HL-60/S4 treated with retinoic acid at 250 ng/mL for 4 days and 3 days (cell line): ENCODE data around the gene ST3GAL3.

Experiments
- in situ Hi-C: fragments of 300-500 bp; cut with MboI; formaldehyde crosslinking; loops from 2 replicates; pipeline ENCODE4 v1.7.0; 2022; ENCODE audit warnings: low sequenced_read_pairs

The ST3GAL3 gene

GRCh38 chr1:43707190-43708001 lies at the start of gene ST3GAL3:
TSS of gene ST3GAL3 (plus strand) at chr1:43707536. CDS start at chr1:43736263, 28,727 bp downstream.
- in situ Hi-C loops: no loop called here

GRCh38 chr1:43659212-43660166 lies 47.8 kb upstream of the ST3GAL3 start:
- in situ Hi-C loops: no loop called here

GRCh38 chr1:43660355-43660754 lies 47.0 kb upstream of the ST3GAL3 start:
- in situ Hi-C loops: no loop called here

- in situ Hi-C loops: no loop called here
Observed at GRCh38 chr1:43664369-43664768, 43.0 kb upstream of the ST3GAL3 start.

DNA sequence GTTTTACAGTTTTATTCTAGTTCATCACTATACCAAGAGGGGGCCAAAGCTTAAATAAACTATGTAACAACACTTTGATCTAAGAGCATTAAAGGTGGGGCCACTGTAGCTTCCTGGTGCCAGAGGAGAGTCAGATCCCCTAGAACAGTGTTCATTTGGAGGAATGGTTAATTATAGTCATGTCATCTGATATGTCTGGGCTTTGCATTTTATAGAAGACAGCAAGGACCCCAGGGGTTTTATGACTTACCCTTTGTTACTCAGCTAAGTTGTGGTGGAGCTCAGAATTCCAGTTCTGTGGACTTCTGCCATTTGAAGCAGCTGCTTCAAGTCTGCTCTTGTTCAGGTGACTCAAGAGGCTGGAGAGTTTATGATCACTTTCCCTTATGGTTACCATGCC lies 40.7 kb upstream of the ST3GAL3 start:
- in situ Hi-C loops: no loop called here

DNA sequence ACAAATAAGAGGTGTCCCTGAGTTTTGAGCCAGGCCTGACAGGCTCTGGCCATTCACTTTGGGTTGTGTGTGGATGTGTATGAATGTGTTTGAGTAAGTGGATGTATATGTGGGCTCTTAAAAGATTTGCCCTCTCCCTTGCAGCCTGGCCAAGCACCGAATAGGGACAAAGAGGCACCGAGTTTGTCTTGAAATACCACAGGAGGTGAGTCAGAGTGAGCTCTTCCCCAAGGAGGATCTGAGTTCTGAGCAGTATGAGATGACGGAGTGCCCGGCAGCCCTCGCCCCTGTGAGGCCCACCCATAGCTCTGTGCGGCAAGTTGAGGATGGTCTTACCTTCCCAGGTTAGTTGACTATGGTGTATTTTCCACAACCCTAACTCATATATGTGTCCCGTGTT lies 38.4 kb upstream of the ST3GAL3 start:
- in situ Hi-C loops: no loop called here

GRCh38 chr1:43669878-43670277 lies 37.5 kb upstream of the ST3GAL3 start:
- in situ Hi-C loops: no loop called here

DNA sequence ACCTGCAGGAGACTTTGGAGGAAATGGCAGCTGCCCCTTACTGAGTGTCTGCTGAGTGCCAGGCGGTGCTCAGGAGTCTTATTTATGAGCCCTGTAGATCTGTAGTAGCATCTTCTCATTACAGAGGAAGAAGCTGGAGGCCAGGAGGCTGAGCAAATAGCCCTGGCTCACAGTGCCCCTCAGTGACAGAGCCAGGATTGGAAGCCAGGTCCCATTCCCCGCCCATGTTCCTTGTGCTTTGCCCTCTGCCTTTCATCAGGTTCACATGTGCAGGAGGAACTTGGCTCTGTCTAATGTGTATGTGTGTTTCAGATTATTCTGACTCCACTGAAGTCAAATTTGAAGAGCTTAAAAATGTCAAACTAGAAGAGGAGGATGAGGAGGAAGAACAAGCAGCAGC lies 36.1 kb upstream of the ST3GAL3 start:
- in situ Hi-C loops: no loop called here

- in situ Hi-C loops: no loop called here
Observed at GRCh38 chr1:43671626-43672330, 35.6 kb upstream of the ST3GAL3 start.

DNA sequence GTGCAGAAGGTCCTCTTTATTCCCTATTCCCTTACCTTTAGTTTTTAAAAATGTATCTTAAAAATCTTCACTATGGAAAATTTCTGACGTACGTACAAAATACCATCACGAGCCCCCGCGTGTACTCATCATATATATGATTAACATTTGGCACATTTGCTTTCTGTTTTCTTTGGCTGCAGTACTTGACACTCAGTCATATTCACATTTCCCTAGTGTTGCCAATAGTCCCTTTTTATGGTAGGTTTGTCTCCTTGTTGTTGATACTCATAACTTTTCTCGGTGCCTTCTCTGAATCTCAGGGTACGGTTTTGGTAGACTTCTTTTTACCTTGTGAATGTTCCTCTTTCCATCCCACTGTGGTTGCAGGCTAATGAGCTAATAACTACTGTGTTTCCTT lies 34.1 kb upstream of the ST3GAL3 start:
- in situ Hi-C loops: no loop called here

DNA sequence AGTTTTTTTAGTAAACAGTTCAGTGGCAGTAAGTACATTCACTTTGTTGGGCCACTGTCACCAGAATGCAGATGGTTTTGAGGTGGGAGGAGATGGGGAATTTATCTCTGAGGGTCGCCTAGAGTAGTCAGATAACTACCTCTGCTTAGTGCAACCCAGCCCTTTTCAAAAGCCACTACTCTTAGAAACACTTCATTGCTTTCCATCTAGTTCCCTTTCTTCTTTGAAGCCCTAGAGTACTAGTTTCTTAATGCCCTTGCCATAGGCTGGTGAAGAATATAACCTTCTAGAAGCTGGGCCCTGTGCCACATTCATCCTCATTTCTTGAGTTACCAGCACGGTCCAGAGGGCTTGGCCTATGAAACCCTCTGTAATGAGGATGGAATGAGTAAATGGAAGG lies 28.4 kb upstream of the ST3GAL3 start:
- in situ Hi-C loops: no loop called here

- in situ Hi-C loops: no loop called here
Observed at GRCh38 chr1:43683560-43683959, 23.8 kb upstream of the ST3GAL3 start.

DNA sequence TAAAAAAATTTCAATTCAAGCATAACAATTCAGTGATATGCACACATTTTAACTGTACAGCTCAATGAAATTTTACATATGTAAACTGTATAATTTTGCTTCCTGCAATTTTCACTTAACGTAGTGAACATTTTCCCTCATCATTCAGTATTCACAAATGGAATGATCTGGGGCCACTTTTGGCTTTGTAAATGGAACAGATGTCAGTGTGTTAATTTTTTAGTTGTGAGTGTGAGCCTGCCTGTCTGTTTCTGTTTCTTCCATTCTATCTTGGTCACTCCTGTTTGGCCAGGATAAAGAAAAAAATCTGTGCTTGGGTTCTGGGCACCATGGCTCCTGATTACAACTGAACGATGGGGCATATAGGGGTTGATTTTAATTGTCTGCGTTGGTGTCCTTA lies 20.5 kb upstream of the ST3GAL3 start:
- in situ Hi-C loops: no loop called here

DNA sequence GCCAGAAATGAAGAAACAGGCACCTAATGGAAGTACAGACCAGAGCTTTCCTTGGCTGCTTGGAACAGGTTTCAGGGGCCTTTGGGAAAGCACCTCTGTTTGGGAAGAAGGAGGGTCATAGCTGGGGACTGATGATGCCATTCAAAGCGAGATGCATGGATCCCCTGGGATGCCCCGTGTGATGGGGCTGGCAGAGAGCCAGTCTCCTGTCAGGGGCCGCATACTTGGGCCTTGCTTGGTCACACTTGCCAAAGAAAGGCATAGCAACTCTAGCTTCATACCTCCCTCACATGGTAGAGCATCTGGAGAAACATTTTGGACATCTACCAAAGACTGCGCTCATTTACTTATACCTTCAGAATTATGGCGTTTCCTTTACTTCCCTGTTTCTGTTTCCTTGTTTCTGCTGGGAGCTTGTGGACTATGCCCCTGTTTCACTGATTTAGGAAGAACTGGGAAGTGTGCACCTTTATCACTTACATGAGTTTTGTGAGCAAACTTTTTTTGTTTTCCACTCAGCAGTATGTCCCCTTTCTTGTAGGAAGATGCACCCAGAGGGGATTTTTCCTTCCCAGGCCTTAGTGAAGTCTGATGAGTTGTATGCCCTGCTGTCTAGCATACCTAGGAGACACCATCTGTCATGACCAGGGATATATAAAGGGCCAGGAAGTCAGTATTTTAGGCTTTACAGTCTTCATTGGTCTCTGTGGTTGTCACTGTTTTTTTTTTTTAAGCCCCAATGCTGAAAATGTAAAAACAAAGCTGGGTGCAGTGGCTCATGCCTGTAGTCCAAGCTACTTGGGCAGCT lies 19.8 kb upstream of the ST3GAL3 start:
- in situ Hi-C loops: no loop called here

- in situ Hi-C loops: no loop called here
Observed at GRCh38 chr1:43688109-43688387, 19.3 kb upstream of the ST3GAL3 start.

GRCh38 chr1:43688594-43689000 lies 18.7 kb upstream of the ST3GAL3 start:
- in situ Hi-C loops: no loop called here

DNA sequence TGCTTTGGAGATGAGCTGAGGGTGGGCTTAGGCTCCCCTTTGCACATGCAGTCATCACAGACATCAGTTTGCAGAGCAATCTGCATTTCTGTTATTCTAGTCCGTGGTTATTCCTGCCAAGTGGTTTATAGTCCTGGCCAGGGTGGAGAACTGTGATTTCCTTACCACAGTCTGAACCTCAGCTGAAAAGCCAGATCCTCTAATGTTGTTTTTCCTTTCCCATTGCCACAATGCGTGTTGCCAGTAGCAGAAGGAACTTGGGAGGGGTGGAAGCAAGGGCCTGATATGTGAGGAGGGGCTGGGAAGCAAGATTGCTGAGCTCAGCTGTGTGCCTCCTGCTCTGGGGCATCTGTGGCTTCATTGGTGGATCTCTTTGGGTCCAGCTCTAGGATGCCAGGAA lies 18.0 kb upstream of the ST3GAL3 start:
- in situ Hi-C loops: no loop called here

GRCh38 chr1:43691871-43692815 lies 15.2 kb upstream of the ST3GAL3 start:
- in situ Hi-C loops: no loop called here

DNA sequence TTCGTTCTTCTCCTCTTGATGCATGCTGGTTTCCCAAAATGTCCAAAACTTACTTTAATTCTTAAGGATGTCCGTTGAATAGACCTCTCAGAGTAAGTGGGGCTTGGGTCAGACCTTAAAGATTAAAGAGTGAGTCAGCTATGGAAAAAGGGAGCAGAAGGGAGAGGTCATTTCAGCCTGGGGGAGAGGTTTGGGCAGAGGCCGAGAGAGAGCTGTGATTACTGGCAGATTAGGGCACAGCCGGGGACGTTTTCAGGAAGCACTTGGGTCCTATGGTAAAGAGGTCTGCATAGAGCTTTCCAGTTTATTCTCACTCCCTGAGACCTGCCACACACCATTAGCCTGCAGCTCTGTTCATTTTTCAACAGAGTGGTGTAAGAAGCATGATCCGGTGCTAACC lies 14.0 kb upstream of the ST3GAL3 start:
- in situ Hi-C loops: no loop called here

GRCh38 chr1:43699281-43699680 lies 8.1 kb upstream of the ST3GAL3 start:
- in situ Hi-C loops: no loop called here
